Stimulated activated naive CD4-positive, alpha-beta T cell treated with Interleukin-2 at 50 U/mL for 16 hours (primary cell): ENCODE data around the gene GPD1L.
"Not testable (repeated sequence)": the region's sequence is repeated elsewhere in the genome, so short reads cannot be mapped to it uniquely, and the experiment has no call there.

Experiments
- DNase-seq: peaks from one replicate; lab custom pipeline; 2025; lab: John Stamatoyannopoulos, UW

Gene GPD1L

GRCh38 chr3:32105291-32106131, 909 bp upstream of the GPD1L start:
- DNase-seq: no peak

- no peak for DNase-seq
Observed at GRCh38 chr3:32106929-32107362, 526 bp downstream of the GPD1L start.

GRCh38 chr3:32108224-32108623, 1.8 kb downstream of the GPD1L start:
- DNase-seq: not testable (repeated sequence)

- DNase-seq: no peak
Observed at GRCh38 chr3:32109256-32109655, 2.8 kb downstream of the GPD1L start.

GRCh38 chr3:32110233-32110760, 3.9 kb downstream of the GPD1L start:
- no peak for DNase-seq

GRCh38 chr3:32111560-32111959, 5.1 kb downstream of the GPD1L start:
- DNase-seq: no peak

GRCh38 chr3:32113566-32113965, 7.1 kb downstream of the GPD1L start:
- DNase-seq: no peak

- no peak for DNase-seq
Observed at GRCh38 chr3:32113981-32114545, 7.6 kb downstream of the GPD1L start.

- peak; percentile 40 for DNase-seq
Observed at GRCh38 chr3:32114546-32115386, 8.3 kb downstream of the GPD1L start.

- no peak for DNase-seq
Observed at GRCh38 chr3:32117320-32117719, 10.9 kb downstream of the GPD1L start.

- no peak for DNase-seq
Observed at GRCh38 chr3:32118215-32118614, 11.8 kb downstream of the GPD1L start.

- no peak for DNase-seq
Observed at GRCh38 chr3:32120471-32120870, 14.1 kb downstream of the GPD1L start.

- no peak for DNase-seq
Observed at GRCh38 chr3:32121137-32121536, 14.7 kb downstream of the GPD1L start.

- no peak for DNase-seq
Observed at GRCh38 chr3:32123620-32124019, 17.2 kb downstream of the GPD1L start.

- DNase-seq: no peak
Observed at GRCh38 chr3:32125012-32125411, 18.6 kb downstream of the GPD1L start.

GRCh38 chr3:32126305-32127015, 20.0 kb downstream of the GPD1L start:
- DNase-seq: no peak

- no peak for DNase-seq
Observed at GRCh38 chr3:32127219-32127826, 20.9 kb downstream of the GPD1L start.

- no peak for DNase-seq
Observed at GRCh38 chr3:32128936-32129335, 22.5 kb downstream of the GPD1L start.

- no peak for DNase-seq
Observed at GRCh38 chr3:32129832-32130231, 23.4 kb downstream of the GPD1L start.

- no peak for DNase-seq
Observed at GRCh38 chr3:32132121-32132520, 25.7 kb downstream of the GPD1L start.

GRCh38 chr3:32132706-32133105, 26.3 kb downstream of the GPD1L start:
- no peak for DNase-seq
